Stimulated activated CD8-positive, alpha-beta memory T cell treated with anti-CD3 and anti-CD28 coated beads, Interleukin-12 subunit alpha, Interleukin-12 subunit beta, amount 100 ng/mL, for 24 hours (primary cell): ENCODE results near the gene ZCCHC2.

Source experiments
- DNase-seq: peaks from one replicate; pipeline ENCODE4 v3.0.0-alpha.2; 2020; ENCODE audit errors: extremely low read depth

ZCCHC2 gene

GRCh38 chr18:62607708-62608428, 85.0 kb downstream of the ZCCHC2 start:
- no peak for DNase-seq

DNA sequence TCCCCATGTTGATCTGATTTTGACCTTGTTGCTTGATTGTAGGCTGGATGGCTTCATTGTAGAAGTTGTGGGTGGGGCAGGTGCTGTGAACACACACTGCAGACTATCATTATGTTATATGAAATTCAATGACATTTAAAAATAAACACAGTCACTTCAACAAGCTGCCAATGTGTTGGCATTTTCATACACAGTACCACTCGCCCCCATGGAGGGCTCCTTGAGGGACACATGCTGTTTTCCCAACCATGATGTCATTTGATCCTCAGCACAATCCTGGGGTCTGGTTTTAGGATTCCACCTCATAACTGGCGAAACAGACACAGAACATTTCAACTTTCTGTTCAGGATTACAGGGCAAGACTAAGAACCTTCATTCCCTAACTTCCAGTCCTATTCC, 86.9 kb downstream of the ZCCHC2 start:
- no peak for DNase-seq

GRCh38 chr18:62610351-62610700, 87.5 kb downstream of the ZCCHC2 start:
- DNase-seq = no peak

GRCh38 chr18:62610701-62611411, 88.0 kb downstream of the ZCCHC2 start:
- no peak for DNase-seq

GRCh38 chr18:62611453-62612288, 88.8 kb downstream of the ZCCHC2 start:
- no peak for DNase-seq

GRCh38 chr18:62612289-62612645, 89.4 kb downstream of the ZCCHC2 start:
- no peak for DNase-seq

- DNase-seq = no peak
Observed at GRCh38 chr18:62612776-62613175, 90.0 kb downstream of the ZCCHC2 start.

DNA sequence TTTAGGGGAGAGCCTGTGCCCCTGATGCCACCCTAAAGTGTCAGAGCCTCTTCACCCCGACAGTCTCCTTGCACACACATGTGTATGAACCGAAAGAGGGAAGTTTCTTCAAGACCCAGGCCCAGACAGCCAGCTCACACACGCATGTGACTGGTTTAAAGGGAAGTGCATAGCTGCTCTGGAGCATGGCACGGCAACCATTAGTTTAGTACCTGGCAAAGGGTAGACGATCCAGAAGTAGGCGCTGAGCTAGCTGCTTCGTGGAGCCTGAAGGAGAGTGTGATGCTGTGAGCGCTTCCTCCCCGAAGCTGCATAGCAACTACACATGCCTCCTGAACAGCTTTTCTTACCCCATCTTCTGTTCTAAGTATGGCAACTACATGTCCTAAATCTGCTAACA, 91.7 kb downstream of the ZCCHC2 start:
- no peak for DNase-seq

DNA sequence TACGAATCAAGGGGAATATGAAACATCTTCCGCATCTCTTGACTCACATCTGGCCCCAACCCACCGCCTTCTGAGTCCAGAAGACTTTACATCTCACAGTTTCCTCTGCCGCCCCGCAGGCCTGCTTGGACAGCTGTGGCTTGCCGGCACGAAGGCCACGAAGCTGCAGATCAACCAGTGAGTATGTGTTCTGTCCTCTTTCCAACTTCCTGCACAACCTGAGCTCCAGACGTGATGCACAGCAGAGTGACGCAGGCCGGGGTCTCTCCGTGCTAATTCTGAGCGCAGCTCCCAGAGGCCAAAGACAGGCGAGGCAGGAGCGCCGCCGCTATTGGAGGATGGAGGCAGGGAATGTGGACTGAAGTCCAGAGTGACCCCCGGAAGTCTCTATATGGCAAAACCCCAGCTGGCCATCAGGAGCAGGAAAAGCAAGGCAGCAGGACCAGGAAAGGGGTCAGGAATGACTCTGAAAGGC, 93.5 kb downstream of the ZCCHC2 start:
- DNase-seq = no peak

- no peak for DNase-seq
Observed at GRCh38 chr18:62617793-62618591, 95.2 kb downstream of the ZCCHC2 start.

DNA sequence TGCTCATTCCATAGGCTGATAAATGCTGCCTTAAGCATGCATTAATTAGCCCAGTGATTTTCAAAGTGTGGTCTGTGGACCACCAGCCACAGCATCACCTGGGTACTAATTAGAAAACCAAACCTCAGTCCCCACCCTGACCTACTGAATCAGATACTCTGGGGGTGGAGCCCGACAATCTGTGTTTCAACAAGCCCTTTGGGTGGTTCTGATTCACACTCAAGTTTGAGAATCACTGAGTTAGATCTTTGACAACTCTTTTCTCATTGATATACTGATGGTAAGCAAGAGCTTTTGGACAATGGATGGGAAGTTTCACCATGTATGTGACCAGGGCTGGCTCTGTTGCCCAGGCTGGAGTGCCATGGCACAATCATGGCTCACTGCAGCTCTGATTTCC, 95.9 kb downstream of the ZCCHC2 start:
- no peak for DNase-seq

- DNase-seq = no peak
Observed at GRCh38 chr18:62621546-62621945, 98.7 kb downstream of the ZCCHC2 start.

- DNase-seq = no peak
Observed at GRCh38 chr18:62625019-62625418, 102.2 kb downstream of the ZCCHC2 start.
